Stimulated activated CD4-positive, alpha-beta T cell treated with anti-CD3 and anti-CD28 coated beads, Interleukin-1b, Interleukin-23, amount 100 ng/mL, for 4 hours (primary cell): ENCODE data around the gene SCEL.
"Not testable (repeated sequence)": the region's sequence is repeated elsewhere in the genome, so short reads cannot be mapped to it uniquely, and the experiment has no call there.

ENCODE experiments used
- DNase-seq, 2 donors: peaks; one replicate each; pipeline ENCODE4 v3.0.0-alpha.2; 2020; ENCODE audit warnings: low read depth in 2 of 2

The SCEL gene

GRCh38 chr13:77558016-77558415 is 22.5 kb downstream of the SCEL start:
- no peak for DNase-seq

- no peak for DNase-seq
Measured at GRCh38 chr13:77563111-77563510, 27.6 kb downstream of the SCEL start.

- DNase-seq = no peak
Measured at GRCh38 chr13:77565635-77566034, 30.1 kb downstream of the SCEL start.

GRCh38 chr13:77571956-77572355 is 36.5 kb downstream of the SCEL start:
- DNase-seq = no peak

- no peak for DNase-seq
Measured at GRCh38 chr13:77574096-77574495, 38.6 kb downstream of the SCEL start.

- DNase-seq = no peak
Measured at GRCh38 chr13:77579959-77580358, 44.5 kb downstream of the SCEL start.

- no peak for DNase-seq
Measured at GRCh38 chr13:77580748-77581147, 45.2 kb downstream of the SCEL start.

- no peak for DNase-seq
Measured at GRCh38 chr13:77583581-77583980, 48.1 kb downstream of the SCEL start.

- DNase-seq = no peak
Measured at GRCh38 chr13:77584106-77584505, 48.6 kb downstream of the SCEL start.

- no peak for DNase-seq
Measured at GRCh38 chr13:77595166-77595810, 59.8 kb downstream of the SCEL start.

GRCh38 chr13:77596777-77597176 is 61.3 kb downstream of the SCEL start:
- no peak for DNase-seq

- DNase-seq = no peak
Measured at GRCh38 chr13:77599351-77599750, 63.8 kb downstream of the SCEL start.

GRCh38 chr13:77600701-77601100 is 65.2 kb downstream of the SCEL start:
- DNase-seq = no peak

GRCh38 chr13:77611068-77611467 is 75.6 kb downstream of the SCEL start:
- DNase-seq = no peak

- DNase-seq = no peak
Measured at GRCh38 chr13:77616027-77616426, 80.5 kb downstream of the SCEL start.

- no peak for DNase-seq
Measured at GRCh38 chr13:77619655-77620054, 84.1 kb downstream of the SCEL start.

GRCh38 chr13:77620138-77620537 is 84.6 kb downstream of the SCEL start:
- no peak for DNase-seq

- DNase-seq = no peak
Measured at GRCh38 chr13:77623806-77624205, 88.3 kb downstream of the SCEL start.

- no peak for DNase-seq
Measured at GRCh38 chr13:77628170-77628569, 92.7 kb downstream of the SCEL start.

- DNase-seq = no peak
Measured at GRCh38 chr13:77637588-77637987, 102.1 kb downstream of the SCEL start.

- DNase-seq = no peak
Measured at GRCh38 chr13:77650409-77650808, 114.9 kb downstream of the SCEL start.

GRCh38 chr13:77653301-77653700 is 117.8 kb downstream of the SCEL start:
- DNase-seq = no peak

GRCh38 chr13:77660016-77660415 is 124.5 kb downstream of the SCEL start:
- DNase-seq = not testable (repeated sequence)

- no peak for DNase-seq
Measured at GRCh38 chr13:77660841-77661250, 125.3 kb downstream of the SCEL start.
